NCI-H748 (cell line): ENCODE results near the gene RRP1B.
"Not testable (repeated sequence)": the region's sequence is repeated elsewhere in the genome, so short reads cannot be mapped to it uniquely, and the experiment has no call there.

ENCODE experiments used
- DNase-seq: peaks from one replicate; lab custom pipeline; 2025; ENCODE audit not compliant: unreplicated experiment; lab: John Stamatoyannopoulos, UW

Gene RRP1B

GRCh38 chr21:43659136-43660000, at the start of gene RRP1B, which contains the start of gene HSF2BP:
TSS of gene RRP1B (plus strand) at chr21:43659560. CDS start at chr21:43659665, 105 bp downstream.
TSS of gene HSF2BP (minus strand) at chr21:43659488. CDS start at chr21:43658096, 1,392 bp downstream.
- DNase-seq: peak; percentile 85

GRCh38 chr21:43611598-43612369, 47.6 kb upstream of the RRP1B start:
- DNase-seq: peak; percentile 47

GRCh38 chr21:43613755-43614638, 45.4 kb upstream of the RRP1B start:
- DNase-seq: no peak

GRCh38 chr21:43614839-43615238, 44.5 kb upstream of the RRP1B start:
- DNase-seq: no peak

GRCh38 chr21:43616861-43617260, 42.5 kb upstream of the RRP1B start:
- not testable (repeated sequence) for DNase-seq

- no peak for DNase-seq
These were observed 40.4 kb upstream of the RRP1B start for GRCh38 chr21:43618940-43619339.

- DNase-seq: no peak
These were observed 40.0 kb upstream of the RRP1B start for GRCh38 chr21:43619344-43619743.

GRCh38 chr21:43619856-43620255, 39.5 kb upstream of the RRP1B start:
- DNase-seq: no peak

- DNase-seq: no peak
These were observed 36.6 kb upstream of the RRP1B start for GRCh38 chr21:43622796-43623195.

- no peak for DNase-seq
These were observed 35.8 kb upstream of the RRP1B start for GRCh38 chr21:43623588-43623987.

- no peak for DNase-seq
These were observed 35.0 kb upstream of the RRP1B start for GRCh38 chr21:43624339-43624738.

- no peak for DNase-seq
These were observed 33.0 kb upstream of the RRP1B start for GRCh38 chr21:43626390-43626789.

- DNase-seq: no peak
These were observed 31.8 kb upstream of the RRP1B start for GRCh38 chr21:43627527-43627926.

- no peak for DNase-seq
These were observed 27.8 kb upstream of the RRP1B start for GRCh38 chr21:43631411-43632107.

GRCh38 chr21:43632373-43632905, 26.9 kb upstream of the RRP1B start:
- DNase-seq: no peak

GRCh38 chr21:43634618-43635017, 24.7 kb upstream of the RRP1B start:
- no peak for DNase-seq

- no peak for DNase-seq
These were observed 23.9 kb upstream of the RRP1B start for GRCh38 chr21:43635436-43635835.

GRCh38 chr21:43637530-43638158, 21.7 kb upstream of the RRP1B start:
- DNase-seq: no peak

GRCh38 chr21:43639470-43640353, 19.6 kb upstream of the RRP1B start:
- DNase-seq: no peak
